Calu3 (cell line): ENCODE data around the gene PTPRG. TPM values are rescaled to one million over a fixed set of nuclear protein-coding genes. Genes with fewer than 3 reads are reported as not detected.
"Not testable (repeated sequence)": the region's sequence is repeated elsewhere in the genome, so short reads cannot be mapped to it uniquely, and the experiment has no call there.

Experiments
- BruUV-seq: library from RNA; stranded (reverse); fragments of 400-500 nt; replicated peaks from 2 replicates; lab custom pipeline; 2021; lab: Mats Ljungman, UMichigan
- CTCF ChIA-PET: fragments of 300-600 bp; sonication (Branson Sonifier 250); formaldehyde crosslinking; loops from one replicate; lab custom pipeline; 2022; ENCODE audit warnings: antibody characterized with exemption; lab: Charles Lee
- DNase-seq: peaks from one replicate; pipeline ENCODE4 v3.0.0; 2022
- H3K27ac Mint-ChIP-seq: one replicate; pipeline ENCODE4 v1.8.0; 2022; ENCODE audit warnings: mixed read lengths; ENCODE audit not compliant: unreplicated experiment
- H3K27me3 Mint-ChIP-seq: one replicate; pipeline ENCODE4 v1.8.0; 2022; ENCODE audit warnings: mixed read lengths; ENCODE audit not compliant: unreplicated experiment
- H3K36me3 Mint-ChIP-seq: one replicate; pipeline ENCODE4 v1.8.0; 2022; ENCODE audit warnings: mild to moderate bottlenecking, moderate library complexity, mixed read lengths; ENCODE audit not compliant: insufficient read depth, unreplicated experiment
- H3K4me1 Mint-ChIP-seq: one replicate; pipeline ENCODE4 v1.8.0; 2022; ENCODE audit warnings: mild to moderate bottlenecking, low read depth, mixed read lengths; ENCODE audit not compliant: unreplicated experiment
- H3K4me3 Mint-ChIP-seq: one replicate; pipeline ENCODE4 v1.8.0; 2022; ENCODE audit warnings: mild to moderate bottlenecking, low read depth, moderate library complexity, mixed read lengths; ENCODE audit not compliant: unreplicated experiment
- H3K9me3 Mint-ChIP-seq: one replicate; pipeline ENCODE4 v1.8.0; 2022; ENCODE audit warnings: low read depth, mixed read lengths; ENCODE audit not compliant: unreplicated experiment
- intact Hi-C: fragments of 100-400 bp; cut with micrococcal nuclease; formaldehyde crosslinking; loops from one replicate; pipeline ENCODE4 v1.10.0; 2022; ENCODE audit not compliant: unreplicated experiment
- total RNA-seq: library from RNA; stranded (reverse); gene quantifications from 2 replicates; pipeline ENCODE4 v1.2.3, GENCODE V29; 2022
- TF ChIP-seq, protein P1 (sequence below): fragments of 200-600 bp; IDR thresholded peaks from one replicate; pipeline ENCODE4 v1.8.0; 2022; ENCODE audit warnings: antibody characterized with exemption; ENCODE audit not compliant: unreplicated experiment

The PTPRG gene
- total RNA-seq, 1 experiment from 2014 or later: 0.35 TPM

DNA sequence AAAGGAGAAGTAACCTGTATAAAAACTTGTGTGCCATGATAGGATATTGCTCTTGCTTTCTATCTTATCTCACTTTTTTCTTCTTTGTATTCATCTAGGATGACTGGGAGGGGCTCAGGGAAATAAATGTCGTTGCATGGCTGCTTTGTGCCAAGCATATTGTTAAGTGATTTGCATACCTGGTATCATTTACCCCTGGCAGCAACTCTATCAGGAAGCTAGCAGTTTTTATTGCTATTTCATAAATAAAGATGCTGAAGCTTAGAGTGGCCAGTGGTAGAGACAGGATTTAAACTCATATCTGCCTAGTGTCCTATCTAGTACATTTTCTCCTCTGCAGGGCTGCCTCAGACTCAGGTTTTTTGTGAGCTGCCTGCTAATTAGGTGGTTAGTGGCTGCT is 253.3 kb downstream of the PTPRG start:
- Mint-ChIP-seq H3K27me3 (no peaks in the 10 kb centered on the region), H3K4me3 (no peak overlapping the region), H3K36me3 (no peaks in the 10 kb centered on the region), H3K9me3 (peaks cover 16% of the 10 kb centered on the region), H3K4me1 (no peaks in the 10 kb centered on the region), H3K27ac (no peak overlapping the region)
- intact Hi-C loops: no loop called here
- BruUV-seq: no TSS peak
- TF ChIP-seq, protein P1, sequence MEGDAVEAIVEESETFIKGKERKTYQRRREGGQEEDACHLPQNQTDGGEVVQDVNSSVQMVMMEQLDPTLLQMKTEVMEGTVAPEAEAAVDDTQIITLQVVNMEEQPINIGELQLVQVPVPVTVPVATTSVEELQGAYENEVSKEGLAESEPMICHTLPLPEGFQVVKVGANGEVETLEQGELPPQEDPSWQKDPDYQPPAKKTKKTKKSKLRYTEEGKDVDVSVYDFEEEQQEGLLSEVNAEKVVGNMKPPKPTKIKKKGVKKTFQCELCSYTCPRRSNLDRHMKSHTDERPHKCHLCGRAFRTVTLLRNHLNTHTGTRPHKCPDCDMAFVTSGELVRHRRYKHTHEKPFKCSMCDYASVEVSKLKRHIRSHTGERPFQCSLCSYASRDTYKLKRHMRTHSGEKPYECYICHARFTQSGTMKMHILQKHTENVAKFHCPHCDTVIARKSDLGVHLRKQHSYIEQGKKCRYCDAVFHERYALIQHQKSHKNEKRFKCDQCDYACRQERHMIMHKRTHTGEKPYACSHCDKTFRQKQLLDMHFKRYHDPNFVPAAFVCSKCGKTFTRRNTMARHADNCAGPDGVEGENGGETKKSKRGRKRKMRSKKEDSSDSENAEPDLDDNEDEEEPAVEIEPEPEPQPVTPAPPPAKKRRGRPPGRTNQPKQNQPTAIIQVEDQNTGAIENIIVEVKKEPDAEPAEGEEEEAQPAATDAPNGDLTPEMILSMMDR: no peak
- no peak for DNase-seq
- CTCF ChIA-PET: no interaction called here

DNA sequence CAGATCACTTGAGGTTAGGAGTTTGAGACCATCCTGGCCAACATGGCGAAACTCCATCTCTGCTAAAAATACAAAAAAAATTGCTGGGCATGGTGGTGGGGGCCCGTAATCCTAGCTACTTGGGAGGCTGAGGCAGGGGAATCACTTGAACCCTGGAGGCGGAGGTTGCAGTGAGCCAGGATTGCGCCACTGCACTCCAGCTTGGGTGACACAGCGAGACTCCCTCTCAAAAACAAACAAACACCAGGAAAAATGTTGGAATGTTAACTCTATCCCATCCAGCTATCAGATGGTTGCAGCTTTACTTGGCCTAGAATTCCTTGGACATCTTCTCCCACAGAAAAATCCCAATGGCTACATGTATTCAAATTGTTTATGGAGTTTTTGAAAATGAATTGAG is 254.9 kb downstream of the PTPRG start:
- peaks cover 12% of the 10 kb centered on the region for H3K9me3 Mint-ChIP-seq
- H3K27ac Mint-ChIP-seq, BruUV-seq, intact Hi-C loops, DNase-seq, H3K27me3 Mint-ChIP-seq, H3K36me3 Mint-ChIP-seq, H3K4me1 Mint-ChIP-seq, CTCF ChIA-PET, H3K4me3 Mint-ChIP-seq: not testable (repeated sequence)

DNA sequence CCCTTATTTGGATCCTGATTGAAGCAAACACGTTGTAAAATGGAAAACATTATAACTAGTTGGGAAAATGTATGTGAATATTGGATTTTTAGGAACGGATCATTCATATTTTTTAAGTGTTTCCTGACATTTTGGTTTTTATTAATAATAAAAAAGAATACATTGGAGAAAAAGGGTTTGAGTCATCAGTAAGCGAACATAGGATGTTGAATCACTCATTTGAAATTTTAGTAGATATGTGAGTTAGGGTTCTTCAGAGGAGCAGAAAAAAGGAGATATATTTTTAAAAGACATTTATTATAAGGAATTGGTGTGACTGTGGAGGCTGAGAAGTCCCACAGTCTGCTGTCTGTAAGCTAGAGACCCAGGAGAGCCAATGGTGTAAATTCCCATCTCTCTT is 258.5 kb downstream of the PTPRG start:
- TF ChIP-seq, protein P1: no peak
- CTCF ChIA-PET: no interaction called here
- intact Hi-C loops: no loop called here
- no peaks in the 10 kb centered on the region for H3K27me3 Mint-ChIP-seq
- no peaks in the 10 kb centered on the region for H3K4me1 Mint-ChIP-seq
- no peak overlapping the region for H3K4me3 Mint-ChIP-seq
- H3K9me3 Mint-ChIP-seq: peaks cover 14% of the 10 kb centered on the region
- no TSS peak for BruUV-seq
- no peak for DNase-seq
- H3K36me3 Mint-ChIP-seq: no peaks in the 10 kb centered on the region
- H3K27ac Mint-ChIP-seq: no peak overlapping the region

DNA sequence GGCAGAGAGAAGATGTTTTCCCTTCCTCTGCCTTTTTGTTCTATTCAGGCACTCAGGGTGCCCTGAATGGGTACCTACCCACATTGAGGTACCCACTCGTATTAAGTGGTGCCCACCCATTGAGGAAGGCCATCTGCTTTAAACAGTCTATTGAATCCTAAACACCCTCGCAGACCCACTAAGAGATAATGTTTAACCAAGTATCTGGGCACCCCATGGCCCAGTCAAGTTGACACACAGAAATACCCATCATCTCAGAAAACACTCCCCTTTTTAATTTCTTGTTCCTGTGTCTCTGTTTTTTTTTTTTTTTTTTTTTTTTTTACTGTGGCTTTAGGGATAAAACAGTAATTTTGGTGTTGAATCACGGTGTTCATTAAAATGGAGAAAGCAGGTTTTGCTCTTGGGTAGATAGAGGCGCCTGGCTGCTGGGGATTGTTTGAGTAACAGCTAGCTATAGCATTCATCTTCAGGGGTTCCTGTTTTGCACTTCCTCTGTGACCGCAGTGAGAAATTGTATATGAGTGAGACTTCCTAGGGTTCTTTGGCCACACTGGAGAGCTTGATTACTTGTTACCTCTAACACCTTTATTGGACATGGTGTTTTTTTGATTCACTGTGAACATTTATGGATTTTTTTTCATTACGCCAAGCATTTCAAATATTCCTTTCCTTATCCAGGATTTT is 259.1 kb downstream of the PTPRG start:
- Mint-ChIP-seq H3K27me3 (no peaks in the 10 kb centered on the region), H3K36me3 (no peaks in the 10 kb centered on the region), H3K4me3 (no peak overlapping the region), H3K27ac (no peak overlapping the region), H3K9me3 (peaks cover 14% of the 10 kb centered on the region), H3K4me1 (no peaks in the 10 kb centered on the region)
- DNase-seq: no peak
- no TSS peak for BruUV-seq
- intact Hi-C loops: no loop called here
- CTCF ChIA-PET: interaction anchor here (0.7 kb wide), 1 partner anchor 326 kb away, joined by 13 read pairs; no protein-coding TSS in a partner anchor
- TF ChIP-seq, protein P1: no peak

DNA sequence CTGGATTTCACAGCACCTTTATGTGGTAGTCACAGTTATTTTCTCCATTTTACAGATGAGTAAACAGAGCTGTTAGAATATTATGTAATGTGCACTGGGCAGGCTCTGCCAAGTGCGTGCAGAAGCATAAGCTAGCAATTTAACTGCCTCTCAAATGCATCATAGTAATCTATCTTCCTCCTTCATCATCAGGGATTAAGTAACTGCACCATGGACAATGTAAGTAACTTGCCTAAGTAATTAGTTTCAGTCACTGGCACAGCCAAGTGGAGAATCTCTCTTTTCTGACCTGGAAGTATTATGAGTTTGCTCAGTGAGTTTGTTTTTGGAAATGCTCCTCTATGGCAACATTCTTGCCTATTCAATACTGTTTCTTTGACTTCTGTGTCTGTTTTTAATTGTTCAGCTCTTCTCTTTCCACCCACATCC is 260.5 kb downstream of the PTPRG start:
- intact Hi-C loops: no loop called here
- H3K27me3 Mint-ChIP-seq: no peaks in the 10 kb centered on the region
- CTCF ChIA-PET: interaction anchor here (0.5 kb wide), 1 partner anchor 24 kb away, joined by 3 read pairs; no protein-coding TSS in a partner anchor
- peaks cover 14% of the 10 kb centered on the region for H3K9me3 Mint-ChIP-seq
- no peaks in the 10 kb centered on the region for H3K36me3 Mint-ChIP-seq
- no peaks in the 10 kb centered on the region for H3K4me1 Mint-ChIP-seq
- DNase-seq: no peak
- TF ChIP-seq, protein P1: no peak
- H3K4me3 Mint-ChIP-seq: no peak overlapping the region
- no peak overlapping the region for H3K27ac Mint-ChIP-seq
- no TSS peak for BruUV-seq
